ENCODE measurements around the gene RNLS. TPM values are rescaled to one million over a fixed set of nuclear protein-coding genes. Genes with fewer than 3 reads are reported as not detected.

RNLS gene
- total and polyA plus RNA-seq, 4 experiments from 2014 or later, result 1.7 to 5.8 (median 2.7) TPM

- no peak for DNase-seq
- no peaks in the 10 kb centered on the region for H3K9me3 ChIP-seq (ENCODE audit: control insufficient read depth in 1 of 2, low read length in 2 of 2)
- CTCF ChIA-PET (ENCODE audit: partially characterized antibody), result interaction anchor here (0.7 to 1.8 kb wide), 23 partner anchors 8 to 765 kb away, joined by 3 to 27 read pairs (median 4); partner anchors contain the start of gene ATAD1
- peaks cover 7% of the 10 kb centered on the region for H3K4me1 ChIP-seq (ENCODE audit: insufficient read depth, low read length)
- H3K27me3 ChIP-seq (ENCODE audit: insufficient read depth, low read length), result no peaks in the 10 kb centered on the region
- no peaks in the 10 kb centered on the region for H3K36me3 ChIP-seq (ENCODE audit: insufficient read depth, low read length)
- POLR2A ChIA-PET (ENCODE audit: partially characterized antibody), result interaction anchor here (0.8 to 2.4 kb wide), 16 partner anchors 8 to 768 kb away, joined by 3 to 25 read pairs (median 4); partner anchors contain the start of genes ATAD1, KLLN, PTEN and STAMBPL1
- peaks cover 6 to 26% (median 14%) of the 10 kb centered on the region in 4 donors for H3K4me1 Mint-ChIP-seq
- H3K9me3 Mint-ChIP-seq, result peaks cover 0 to 8% (median 0%) of the 10 kb centered on the region in 8 donors
- intact Hi-C loops (cut with micrococcal nuclease), result loop anchor here (1.0 to 5.0 kb wide), 4 partner anchors 227 to 765 kb away; partner anchors contain the start of genes ATAD1, FAS and STAMBPL1
- peak overlapping the region; percentile 77 for H3K27ac ChIP-seq (ENCODE audit: low read depth, low read length)
- H3K36me3 Mint-ChIP-seq, result no peaks in the 10 kb centered on the region
- peak overlapping the region; percentile 78 to 96 (median 93) for H3K27ac Mint-ChIP-seq
- no peaks in the 10 kb centered on the region for H3K27me3 Mint-ChIP-seq
- H3K4me3 ChIP-seq (ENCODE audit: low read length in 2 of 2), result peak overlapping the region; percentile 72 to 89
- H3K4me3 Mint-ChIP-seq, result peak overlapping the region; percentile 91 to 96 (median 93)
Observed at GRCh38 chr10:88583584-88583957, 453 bp upstream of the RNLS start.

DNA sequence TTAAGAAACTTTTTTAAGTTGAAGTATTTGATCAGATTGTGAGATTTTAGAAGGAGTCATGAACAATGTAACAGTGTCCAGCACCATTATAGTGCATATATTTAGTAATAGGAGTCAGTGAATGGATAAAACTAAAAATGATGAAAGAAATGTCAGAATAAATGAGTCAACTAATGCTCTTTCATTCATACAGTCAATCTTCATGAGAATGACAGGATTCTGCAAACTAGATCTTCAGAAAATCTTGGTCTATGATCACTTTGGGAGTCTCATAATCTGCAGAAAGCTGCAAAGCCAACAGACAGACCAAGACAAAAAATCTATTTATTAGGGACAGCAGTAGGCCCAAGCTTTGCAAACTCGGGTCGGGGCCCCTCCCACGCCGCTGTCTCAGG lies 710 bp downstream of the RNLS start:
- peaks cover 6 to 26% (median 14%) of the 10 kb centered on the region in 4 donors for H3K4me1 Mint-ChIP-seq
- H3K9me3 Mint-ChIP-seq, result peaks cover 0 to 8% (median 0%) of the 10 kb centered on the region in 8 donors
- no peaks in the 10 kb centered on the region for H3K36me3 Mint-ChIP-seq
- Histone ChIP-seq H3K27me3 (ENCODE audit: insufficient read depth, low read length) (no peaks in the 10 kb centered on the region), H3K4me1 (ENCODE audit: insufficient read depth, low read length) (peaks cover 7% of the 10 kb centered on the region), H3K36me3 (ENCODE audit: insufficient read depth, low read length) (no peaks in the 10 kb centered on the region), H3K9me3 (ENCODE audit: control insufficient read depth in 1 of 2, low read length in 2 of 2) (no peaks in the 10 kb centered on the region), H3K4me3 (ENCODE audit: low read length in 2 of 2) (peak overlapping the region in 1 of 2 donors; percentile 89), H3K27ac (ENCODE audit: low read depth, low read length) (peak overlapping the region; percentile 77)
- peak overlapping the region; percentile 91 to 96 (median 93) for H3K4me3 Mint-ChIP-seq
- intact Hi-C loops (cut with micrococcal nuclease), result loop anchor here (1.0 to 5.0 kb wide), 3 partner anchors 300 to 669 kb away; partner anchors contain the start of genes FAS, LIPA and STAMBPL1
- ChIA-PET CTCF (ENCODE audit: partially characterized antibody) (interaction anchor here (0.8 to 1.8 kb wide), 23 partner anchors 9 to 764 kb away, joined by 3 to 27 read pairs (median 4); partner anchors contain the start of gene ATAD1), POLR2A (ENCODE audit: partially characterized antibody) (interaction anchor here (0.7 to 2.4 kb wide), 15 partner anchors 10 to 764 kb away, joined by 3 to 25 read pairs (median 4); partner anchors contain the start of genes ATAD1, KLLN, LIPA and PTEN)
- no peak for DNase-seq
- H3K27ac Mint-ChIP-seq, result peak overlapping the region; percentile 32 to 93 (median 78)
- no peaks in the 10 kb centered on the region for H3K27me3 Mint-ChIP-seq

DNA sequence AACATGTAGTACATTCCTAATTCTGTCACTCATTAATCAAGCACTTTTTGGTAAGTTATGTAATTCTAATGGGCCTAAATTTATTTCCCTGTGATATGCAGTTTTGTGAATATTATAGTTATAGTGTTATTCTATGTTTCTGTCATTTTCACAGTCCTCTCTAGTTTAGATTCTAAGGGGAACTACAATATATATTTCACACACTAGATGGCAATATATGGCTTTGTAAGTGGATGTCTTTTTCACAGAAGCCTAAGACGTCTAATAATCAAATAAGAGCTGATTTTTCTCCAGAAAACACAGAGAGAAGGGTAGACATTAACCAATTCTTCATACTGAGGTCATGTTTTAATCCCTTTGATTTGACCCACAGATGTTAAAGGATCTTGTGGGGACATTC lies 18.0 kb downstream of the RNLS start:
- Mint-ChIP-seq H3K4me3 (no peak overlapping the region), H3K36me3 (peaks cover 0 to 4% of the 10 kb centered on the region in 2 donors), H3K4me1 (peaks cover 3 to 6% (median 6%) of the 10 kb centered on the region in 4 donors), H3K9me3 (no peaks in the 10 kb centered on the region), H3K27ac (no peak overlapping the region), H3K27me3 (peaks cover 0 to 2% of the 10 kb centered on the region in 2 donors)
- ChIA-PET POLR2A (ENCODE audit: partially characterized antibody) (no interaction called here), CTCF (ENCODE audit: partially characterized antibody) (interaction anchor here (0.6 to 2.0 kb wide), 5 partner anchors 9 to 829 kb away, joined by 3 to 16 read pairs (median 4); no protein-coding TSS in a partner anchor)
- Histone ChIP-seq H3K4me3 (ENCODE audit: low read length in 2 of 2) (no peak overlapping the region), H3K27ac (ENCODE audit: low read depth, low read length) (no peak overlapping the region), H3K36me3 (ENCODE audit: insufficient read depth, low read length) (no peaks in the 10 kb centered on the region), H3K4me1 (ENCODE audit: insufficient read depth, low read length) (peaks cover 5% of the 10 kb centered on the region), H3K9me3 (ENCODE audit: control insufficient read depth in 1 of 2, low read length in 2 of 2) (no peaks in the 10 kb centered on the region), H3K27me3 (ENCODE audit: insufficient read depth, low read length) (no peaks in the 10 kb centered on the region)
- peak in 1 of 5 donors; percentile 17 for DNase-seq
- intact Hi-C loops (cut with micrococcal nuclease), result loop anchor here (1.0 to 10.0 kb wide), 2 partner anchors 120 to 367 kb away; no protein-coding TSS in a partner anchor

- ChIA-PET CTCF (ENCODE audit: partially characterized antibody) (interaction anchor here (0.6 to 2.4 kb wide), 3 partner anchors 21 to 499 kb away, joined by 3 to 14 read pairs (median 3); partner anchors contain the start of gene RNLS), POLR2A (ENCODE audit: partially characterized antibody) (no interaction called here)
- intact Hi-C loops (cut with micrococcal nuclease), result loop anchor here (10.0 kb wide), 1 partner anchor 123 kb away; no protein-coding TSS in a partner anchor
Observed at GRCh38 chr10:88562152-88562551, 21.0 kb downstream of the RNLS start.

GRCh38 chr10:88557658-88558057 lies 25.5 kb downstream of the RNLS start:
- intact Hi-C loops (cut with micrococcal nuclease), result no loop called here
- Histone ChIP-seq H3K4me3 (ENCODE audit: low read length in 2 of 2) (no peak overlapping the region), H3K9me3 (ENCODE audit: control insufficient read depth in 1 of 2, low read length in 2 of 2) (no peaks in the 10 kb centered on the region), H3K27ac (ENCODE audit: low read depth, low read length) (no peak overlapping the region), H3K27me3 (ENCODE audit: insufficient read depth, low read length) (no peaks in the 10 kb centered on the region), H3K4me1 (ENCODE audit: insufficient read depth, low read length) (peaks cover 8% of the 10 kb centered on the region), H3K36me3 (ENCODE audit: insufficient read depth, low read length) (no peaks in the 10 kb centered on the region)
- Mint-ChIP-seq H3K27ac (no peak overlapping the region), H3K36me3 (no peaks in the 10 kb centered on the region), H3K4me1 (peaks cover 5 to 16% (median 7%) of the 10 kb centered on the region in 4 donors), H3K27me3 (no peaks in the 10 kb centered on the region), H3K4me3 (no peak overlapping the region), H3K9me3 (no peaks in the 10 kb centered on the region)
- CTCF ChIA-PET (ENCODE audit: partially characterized antibody), result interaction anchor here (1.0 kb wide), 1 partner anchor 698 kb away, joined by 3 read pairs; no protein-coding TSS in a partner anchor
- POLR2A ChIA-PET (ENCODE audit: partially characterized antibody), result interaction anchor here (0.7 kb wide), 1 partner anchor 1020 kb away, joined by 3 read pairs; no protein-coding TSS in a partner anchor
- DNase-seq, result no peak

More at GRCh38 chr10:88562152-88562551, 21.0 kb downstream of the RNLS start:
- H3K27ac Mint-ChIP-seq, result no peak overlapping the region
- no peak overlapping the region for H3K27ac ChIP-seq (ENCODE audit: low read depth, low read length)
- H3K4me3 Mint-ChIP-seq, result no peak overlapping the region
- H3K36me3 ChIP-seq (ENCODE audit: insufficient read depth, low read length), result no peaks in the 10 kb centered on the region
- H3K9me3 ChIP-seq (ENCODE audit: control insufficient read depth in 1 of 2, low read length in 2 of 2), result no peaks in the 10 kb centered on the region
- H3K36me3 Mint-ChIP-seq, result no peaks in the 10 kb centered on the region
- no peaks in the 10 kb centered on the region for H3K9me3 Mint-ChIP-seq
- no peak for DNase-seq
- H3K4me1 ChIP-seq (ENCODE audit: insufficient read depth, low read length), result peaks cover 8% of the 10 kb centered on the region
- peaks cover 5 to 16% (median 8%) of the 10 kb centered on the region in 4 donors for H3K4me1 Mint-ChIP-seq
- H3K27me3 Mint-ChIP-seq, result peaks cover 0 to 2% of the 10 kb centered on the region in 2 donors
- H3K4me3 ChIP-seq (ENCODE audit: low read length in 2 of 2), result no peak overlapping the region
- no peaks in the 10 kb centered on the region for H3K27me3 ChIP-seq (ENCODE audit: insufficient read depth, low read length)

DNA sequence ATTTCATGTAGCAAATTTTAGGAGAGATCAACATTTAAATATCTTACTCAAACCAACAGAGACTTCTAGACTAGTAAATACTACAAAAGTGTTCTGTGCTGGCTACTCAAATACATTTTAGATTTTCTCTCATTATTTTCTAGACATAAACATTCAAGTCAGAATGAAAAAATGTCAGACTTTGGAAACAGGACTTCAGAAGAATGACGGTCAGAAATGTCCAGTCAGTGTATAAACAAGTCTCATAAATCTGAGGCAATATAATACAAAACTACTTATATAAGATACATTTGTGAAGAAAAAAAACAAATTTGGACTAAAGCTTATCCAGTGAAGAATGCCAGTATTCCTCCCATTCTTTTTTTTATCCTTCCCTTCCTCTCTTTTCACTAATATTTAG lies 25.9 kb downstream of the RNLS start:
- Mint-ChIP-seq H3K9me3 (no peaks in the 10 kb centered on the region), H3K4me1 (peaks cover 5 to 16% (median 7%) of the 10 kb centered on the region in 4 donors), H3K27ac (no peak overlapping the region), H3K4me3 (no peak overlapping the region), H3K27me3 (no peaks in the 10 kb centered on the region), H3K36me3 (no peaks in the 10 kb centered on the region)
- intact Hi-C loops (cut with micrococcal nuclease), result no loop called here
- Histone ChIP-seq H3K4me1 (ENCODE audit: insufficient read depth, low read length) (peaks cover 8% of the 10 kb centered on the region), H3K4me3 (ENCODE audit: low read length in 2 of 2) (no peak overlapping the region), H3K27ac (ENCODE audit: low read depth, low read length) (no peak overlapping the region), H3K36me3 (ENCODE audit: insufficient read depth, low read length) (no peaks in the 10 kb centered on the region), H3K9me3 (ENCODE audit: control insufficient read depth in 1 of 2, low read length in 2 of 2) (no peaks in the 10 kb centered on the region), H3K27me3 (ENCODE audit: insufficient read depth, low read length) (no peaks in the 10 kb centered on the region)
- ChIA-PET CTCF (ENCODE audit: partially characterized antibody) (interaction anchor here (1.0 kb wide), 1 partner anchor 698 kb away, joined by 3 read pairs; no protein-coding TSS in a partner anchor), POLR2A (ENCODE audit: partially characterized antibody) (interaction anchor here (0.7 kb wide), 1 partner anchor 1019 kb away, joined by 3 read pairs; no protein-coding TSS in a partner anchor)
- DNase-seq, result no peak

- Mint-ChIP-seq H3K36me3 (no peaks in the 10 kb centered on the region), H3K27ac (no peak overlapping the region), H3K4me1 (peaks cover 3 to 13% (median 5%) of the 10 kb centered on the region in 4 donors), H3K9me3 (no peaks in the 10 kb centered on the region), H3K27me3 (no peaks in the 10 kb centered on the region), H3K4me3 (no peak overlapping the region)
- Histone ChIP-seq H3K4me1 (ENCODE audit: insufficient read depth, low read length) (peaks cover 5% of the 10 kb centered on the region), H3K27me3 (ENCODE audit: insufficient read depth, low read length) (no peaks in the 10 kb centered on the region), H3K4me3 (ENCODE audit: low read length in 2 of 2) (no peak overlapping the region), H3K36me3 (ENCODE audit: insufficient read depth, low read length) (no peaks in the 10 kb centered on the region), H3K9me3 (ENCODE audit: control insufficient read depth in 1 of 2, low read length in 2 of 2) (no peaks in the 10 kb centered on the region), H3K27ac (ENCODE audit: low read depth, low read length) (no peak overlapping the region)
- CTCF ChIA-PET (ENCODE audit: partially characterized antibody), result interaction anchor here (0.8 to 5.3 kb wide), 4 partner anchors 255 to 704 kb away, joined by 3 to 51 read pairs (median 6); no protein-coding TSS in a partner anchor
- intact Hi-C loops (cut with micrococcal nuclease), result no loop called here
- DNase-seq, result no peak
- POLR2A ChIA-PET (ENCODE audit: partially characterized antibody), result no interaction called here
Observed at GRCh38 chr10:88555190-88555908, 27.8 kb downstream of the RNLS start.

All from CD4-positive, alpha-beta memory T cell (primary cell).